ENCODE data around the gene ADIPOR2. TPM values are rescaled to one million over a fixed set of nuclear protein-coding genes. Genes with fewer than 3 reads are reported as not detected.

ADIPOR2 gene, protein sequence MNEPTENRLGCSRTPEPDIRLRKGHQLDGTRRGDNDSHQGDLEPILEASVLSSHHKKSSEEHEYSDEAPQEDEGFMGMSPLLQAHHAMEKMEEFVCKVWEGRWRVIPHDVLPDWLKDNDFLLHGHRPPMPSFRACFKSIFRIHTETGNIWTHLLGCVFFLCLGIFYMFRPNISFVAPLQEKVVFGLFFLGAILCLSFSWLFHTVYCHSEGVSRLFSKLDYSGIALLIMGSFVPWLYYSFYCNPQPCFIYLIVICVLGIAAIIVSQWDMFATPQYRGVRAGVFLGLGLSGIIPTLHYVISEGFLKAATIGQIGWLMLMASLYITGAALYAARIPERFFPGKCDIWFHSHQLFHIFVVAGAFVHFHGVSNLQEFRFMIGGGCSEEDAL
- total RNA-seq = 36.4 TPM

GRCh38 chr12:1690578-1691122, at the start of gene ADIPOR2:
Gene ADIPOR2, plus strand, starts transcription at chr12:1691070. Its CDS starts 63,274 bp downstream, at chr12:1754344.

DNA sequence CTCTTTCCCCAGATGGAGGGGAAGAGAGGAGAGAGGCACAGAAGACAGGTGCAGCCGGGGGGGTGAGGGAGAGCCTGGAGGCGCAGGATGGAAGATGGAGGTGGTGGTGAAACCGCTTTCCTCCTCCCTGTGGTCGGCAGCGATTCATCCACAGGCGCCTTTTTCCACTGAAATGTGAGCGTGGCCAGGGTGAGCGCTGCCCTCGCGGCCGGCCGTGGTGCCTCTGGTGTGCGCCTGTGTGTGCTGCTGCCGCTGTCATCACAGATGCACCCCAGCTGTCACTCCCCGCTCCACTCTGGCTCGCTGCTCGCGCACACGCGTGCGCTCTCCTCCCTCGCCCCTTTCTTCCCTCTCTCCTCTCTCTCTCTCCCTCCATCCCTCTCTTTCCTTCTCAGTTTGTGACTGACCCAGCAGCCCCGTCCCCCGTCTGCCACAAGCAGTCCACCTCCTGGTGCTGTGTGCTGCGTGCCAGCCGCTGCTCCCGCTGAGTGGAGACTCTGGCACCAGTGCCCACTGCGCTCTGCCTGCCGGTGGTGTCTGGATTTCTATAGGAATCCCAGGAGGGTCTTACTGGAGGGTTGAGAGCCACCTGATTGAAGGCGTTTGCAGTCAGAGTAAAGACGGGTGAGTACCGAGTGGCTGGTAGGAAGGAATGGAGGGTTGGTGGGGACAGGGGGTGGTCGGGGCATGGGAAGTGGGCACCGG, 129.5 kb downstream of the ADIPOR2 start, which contains the start of gene LRTM2:
Gene LRTM2 (plus strand): TSS at position 375 of the 705 bp plus-strand sequence. CDS start 7,584 bp downstream, outside the sequence.

Small RNA genes within 50 kb of the gene (small RNA-seq; reads per million reads assigned to genes)
- gene MIR3649 (ENCODE audit: low replicate concordance) = not detected

Other genes with a start within 250 kb of the ADIPOR2 start
- 20.1 TPM for gene FBXL14, start 96.5 kb upstream of the ADIPOR2 start, total RNA-seq
- 15.3 TPM for gene WNT5B, start 61.8 kb upstream of the ADIPOR2 start, total RNA-seq
- 0.35 TPM for gene LRTM2, start 129.5 kb downstream of the ADIPOR2 start, total RNA-seq
- 2.6 TPM for gene CACNA2D4, start 227.6 kb downstream of the ADIPOR2 start, total RNA-seq